SK-N-SH (cell line): Measurements from ENCODE around the gene ARHGDIA. TPM values are rescaled to one million over a fixed set of nuclear protein-coding genes. Genes with fewer than 3 reads are reported as not detected.

Experiments
- CTCF ChIA-PET: fragments of 300-600, 350-600 bp; formaldehyde crosslinking; extraction: SDS; loops from one replicate; lab custom pipeline; 2021; lab: Yijun Ruan, JAX
- POLR2A ChIA-PET: fragments of 350-600 bp; sonication (Branson Sonifier 250); formaldehyde crosslinking; extraction: SDS; loops from one replicate; lab custom pipeline; 2020; ENCODE audit warnings: antibody characterized with exemption, inconsistent platforms; lab: Yijun Ruan, JAX
- DNase-seq: peaks from one replicate; pipeline ENCODE4 v3.0.0; 2012
- H2AFZ ChIP-seq: fragments of 200-600 bp; sonication (generic); 2 replicates; pipeline ENCODE4 v1.8.1; 2016; ENCODE audit warnings: antibody characterized with exemption, mild to moderate bottlenecking, low read depth
- H3F3A ChIP-seq: fragments of 200-600 bp; sonication (generic); replicated peaks from 2 replicates; pipeline ENCODE3; 2016; ENCODE audit warnings: antibody characterized with exemption, mild to moderate bottlenecking; ENCODE audit not compliant: insufficient read depth
- H3K27ac ChIP-seq, 2 experiments: fragments of 200-500 bp in 1 of 2; fragments of 200-600 bp in 1 of 2; sonication (Bioruptor generic) in 1 of 2; sonication (generic), shearing (Covaris generic) in 1 of 2; 2 replicates each; pipeline versions ENCODE4 v1.5.1 to v1.6.1; 2014 to 2016; ENCODE audit warnings: low read depth in 2 of 2, inconsistent platforms in 1 of 2, low read length in 1 of 2, mild to moderate bottlenecking in 1 of 2, mixed read lengths in 1 of 2
- H3K27me3 ChIP-seq: fragments of 200-600 bp; sonication (generic), shearing (Covaris generic); 2 replicates; pipeline ENCODE4 v1.6.1; 2016; ENCODE audit warnings: mixed run types; ENCODE audit not compliant: insufficient read depth
- H3K36me3 ChIP-seq, 2 experiments: fragments of 200-500 bp in 1 of 2; fragments of 200-600 bp in 1 of 2; sonication (Bioruptor generic) in 1 of 2; sonication (generic) in 1 of 2; replicated peaks in 1 of 2; 2 replicates each; pipeline versions ENCODE3 to v1.5.1; 2014 to 2016; ENCODE audit warnings: low read length in 1 of 2, mild to moderate bottlenecking in 1 of 2; ENCODE audit not compliant: insufficient read depth in 2 of 2, control insufficient read depth in 1 of 2
- H3K4me1 ChIP-seq, 2 experiments: fragments of 200-500 bp in 1 of 2; fragments of 200-600 bp in 1 of 2; sonication (Bioruptor generic) in 1 of 2; sonication (generic), shearing (Covaris generic) in 1 of 2; 2 replicates each; pipeline versions ENCODE4 v1.5.1 to v1.6.1; 2014 to 2016; ENCODE audit warnings: low read depth in 1 of 2, low read length in 1 of 2, mixed run types in 1 of 2; ENCODE audit not compliant: insufficient read depth in 2 of 2, control insufficient read depth in 1 of 2
- H3K4me2 ChIP-seq: fragments of 200-600 bp; sonication (generic), shearing (Covaris generic); 2 replicates; pipeline ENCODE4 v1.6.1; 2017; ENCODE audit warnings: mixed run types
- H3K4me3 ChIP-seq, 2 experiments: fragments of 200-500 bp in 1 of 2; fragments of 200-600 bp in 1 of 2; sonication (Bioruptor generic) in 1 of 2; sonication (generic), shearing (Covaris generic) in 1 of 2; 2 replicates each; pipeline versions ENCODE4 v1.5.1 to v1.8.1; 2014 to 2016; ENCODE audit warnings: low read depth in 2 of 2, inconsistent platforms in 1 of 2, low read length in 1 of 2, mild to moderate bottlenecking in 1 of 2, mixed read lengths in 1 of 2, moderate library complexity in 1 of 2
- H3K79me2 ChIP-seq: fragments of 200-600 bp; sonication (generic); 2 replicates; pipeline ENCODE4 v1.8.1; 2017; ENCODE audit warnings: mild to moderate bottlenecking; ENCODE audit not compliant: insufficient read depth
- H3K9ac ChIP-seq: fragments of 200-600 bp; sonication (generic); 2 replicates; pipeline ENCODE4 v1.6.1; 2017; ENCODE audit warnings: mixed run types
- H3K9me2 ChIP-seq: fragments of 200-600 bp; sonication (generic); 2 replicates; pipeline ENCODE4 v1.6.1; 2017; ENCODE audit warnings: mixed run types
- H3K9me3 ChIP-seq: fragments of 200-600 bp; sonication (generic); 2 replicates; pipeline ENCODE4 v1.6.1; 2017; ENCODE audit warnings: mixed run types, mild to moderate bottlenecking, moderate library complexity
- H4K20me1 ChIP-seq: fragments of 200-600 bp; sonication (generic); 2 replicates; pipeline ENCODE4 v1.6.1; 2017; ENCODE audit warnings: mild to moderate bottlenecking, mixed run types; ENCODE audit not compliant: insufficient read depth
- CHD2 ChIP-seq: fragments of 150-350 bp; IDR thresholded peaks from 2 replicates; pipeline ENCODE4 v1.6.1; 2018; ENCODE audit warnings: low read length; ENCODE audit not compliant: partially characterized antibody
- CTCF ChIP-seq: fragments of 200-600 bp; sonication (generic); IDR thresholded peaks from 2 replicates; pipeline ENCODE4 v1.6.1; 2017; ENCODE audit warnings: antibody characterized with exemption, mild to moderate bottlenecking, moderate library complexity
- EP300 ChIP-seq, 2 experiments: IDR thresholded peaks; 2 replicates each; pipeline versions ENCODE4 v1.4.0 to v1.6.1; 2012; ENCODE audit warnings: borderline replicate concordance in 1 of 2, low read depth in 1 of 2, low read length in 1 of 2
- FOXJ3 ChIP-seq: sonication (generic); formaldehyde crosslinking; IDR thresholded peaks from 2 replicates; pipeline ENCODE4 v1.5.1; 2020; ENCODE audit warnings: mild to moderate bottlenecking, missing genetic modification reagents
- GATA2 ChIP-seq: sonication (generic); formaldehyde crosslinking; IDR thresholded peaks from 2 replicates; pipeline ENCODE4 v1.5.0; 2020; ENCODE audit warnings: mild to moderate bottlenecking, missing genetic modification reagents
- MAX ChIP-seq: IDR thresholded peaks from 2 replicates; pipeline ENCODE4 v1.4.0; 2012; ENCODE audit warnings: low read depth
- MEF2A ChIP-seq: IDR thresholded peaks from 2 replicates; pipeline ENCODE4 v1.4.0; 2012; ENCODE audit warnings: low read depth, borderline replicate concordance
- MXI1 ChIP-seq: IDR thresholded peaks from 2 replicates; pipeline ENCODE4 v1.6.1; 2012; ENCODE audit warnings: mild to moderate bottlenecking, low read depth, low read length, improper control_type of control experiment
- SIN3A ChIP-seq: IDR thresholded peaks from 2 replicates; pipeline ENCODE4 v1.6.1; 2012; ENCODE audit warnings: low read depth, mild to moderate bottlenecking, low read length, moderate library complexity, borderline replicate concordance
- TAF1 ChIP-seq: IDR thresholded peaks from 2 replicates; pipeline ENCODE4 v1.6.1; 2012; ENCODE audit warnings: low read depth, mild to moderate bottlenecking, low read length, moderate library complexity, borderline replicate concordance
- TEAD4 ChIP-seq: IDR thresholded peaks from 2 replicates; pipeline ENCODE4 v1.4.0; 2012; ENCODE audit warnings: mild to moderate bottlenecking, borderline replicate concordance; ENCODE audit not compliant: insufficient read depth
- ZBTB33 ChIP-seq: IDR thresholded peaks from 2 replicates; pipeline ENCODE4 v1.4.0; 2012; ENCODE audit warnings: low read depth, borderline replicate concordance
- WGBS: methylation state at CpG from one replicate; pipeline ENCODE4 v1.1.6; 2017; ENCODE audit warnings: low lambda C conversion rate; 5-methylcytosine and 5-hydroxymethylcytosine counted together
- polyA plus RNA-seq, 3 experiments: library from polyadenylated mRNA; depleted of rRNA; stranded (reverse); fragments of >200 nt; gene quantifications; 2 replicates each; pipeline ENCODE4 v1.2.3, GENCODE V29; 2012

ARHGDIA gene
- polyA plus RNA-seq, 1 of the 3 experiments (the other 2 are of a cell fraction), result 385 TPM

- Histone ChIP-seq H3K27me3 (no peaks in the 10 kb centered on the region), H3K9ac (peak overlapping the region; percentile 91), H2AFZ (peak overlapping the region; percentile 80; the same call in 1 of the 2 replicates), H3K27ac (peak overlapping the region; percentile 53 to 71; a peak in 3 of 4 replicates), H3K4me2 (peak overlapping the region; percentile 100), H3K9me2 (no peaks in the 10 kb centered on the region), H4K20me1 (peaks cover 21% of the 10 kb centered on the region; the same call in 1 of the 2 replicates), H3K79me2 (peaks cover 59% of the 10 kb centered on the region), H3K36me3 (no peaks in the 10 kb centered on the region), H3K4me3 (peak overlapping the region; percentile 77 to 97), H3K4me1 (peaks cover 0 to 27% of the 10 kb centered on the region in 2 experiments; a peak in 3 of 4 replicates), H3K9me3 (no peaks in the 10 kb centered on the region), H3F3A (peaks cover 16% of the 10 kb centered on the region)
- TF ChIP-seq MXI1, result peak; percentile 75
- TF ChIP-seq GATA2 (CRISPR knock-in tag), result no peak
- POLR2A ChIA-PET, result interaction anchor here (0.9 to 2.0 kb wide), 3 partner anchors 40 to 165 kb away, joined by 3 to 9 read pairs (median 5); partner anchors contain the start of genes ARHGDIA, CCDC137 and OXLD1
- CTCF ChIA-PET, result interaction anchor here (1.3 to 2.5 kb wide), 5 partner anchors 11 to 38 kb away, joined by 3 to 11 read pairs (median 4); no protein-coding TSS in a partner anchor
- WGBS, result 33% methylated on average over 18 of the region's 18 CpGs
- no peak for DNase-seq
These were observed 39.1 kb downstream of the ARHGDIA start for GRCh38 chr17:81831957-81832607.

GRCh38 chr17:81831563-81831956 is 39.6 kb downstream of the ARHGDIA start:
- DNase-seq, result no peak
- H3K9me3 ChIP-seq, result no peaks in the 10 kb centered on the region
- no peaks in the 10 kb centered on the region for H3K27me3 ChIP-seq
- no peak overlapping the region for H2AFZ ChIP-seq
- no peaks in the 10 kb centered on the region for H3K9me2 ChIP-seq
- peaks cover 63% of the 10 kb centered on the region for H3K79me2 ChIP-seq
- no peak for TF ChIP-seq SIN3A
- no peak for TF ChIP-seq MEF2A
- TF ChIP-seq CHD2, result no peak
- no peak for TF ChIP-seq TEAD4
- TF ChIP-seq TAF1, result no peak
- TF ChIP-seq FOXJ3 (CRISPR knock-in tag), result no peak
- no peak for TF ChIP-seq CTCF
- no peak for TF ChIP-seq MAX
- no peak for TF ChIP-seq ZBTB33
- no peak for TF ChIP-seq EP300 (IDR thresholded peaks at IDR 0.05; ENCODE audit: borderline replicate concordance in 1 of 2, low read depth in 1 of 2, low read length in 1 of 2)
- TF ChIP-seq, all 33 proteins: peak for 0
- H3K4me3 ChIP-seq, result peak overlapping the region; percentile 77 to 97; a peak in 3 of 4 replicates
- ChIA-PET POLR2A (no interaction called here), CTCF (interaction anchor here (1.3 to 2.5 kb wide), 3 partner anchors 26 to 97 kb away, joined by 3 to 10 read pairs (median 4); no protein-coding TSS in a partner anchor)
- no peak overlapping the region for H3K27ac ChIP-seq
- peak overlapping the region; percentile 100 for H3K4me2 ChIP-seq
- H3K9ac ChIP-seq, result peak overlapping the region; percentile 91; the same call in 1 of the 2 replicates
- H4K20me1 ChIP-seq, result peaks cover 21% of the 10 kb centered on the region; the same call in 1 of the 2 replicates
- peaks cover 0 to 27% of the 10 kb centered on the region in 2 experiments; a peak in 3 of 4 replicates for H3K4me1 ChIP-seq
- H3K36me3 ChIP-seq, result no peaks in the 10 kb centered on the region
- peaks cover 16% of the 10 kb centered on the region for H3F3A ChIP-seq
- WGBS, result 93% methylated on average over 7 of the region's 7 CpGs
